Activated CD8-positive, alpha-beta memory T cell treated with anti-CD3 and anti-CD28 coated beads for 36 hours (primary cell): ENCODE results near the gene PPP4R3B. TPM values are rescaled to one million over a fixed set of nuclear protein-coding genes. Genes with fewer than 3 reads are reported as not detected.

ENCODE experiments used
- CTCF ChIA-PET: fragments of 350-600 bp; sonication (Branson Sonifier 250); formaldehyde crosslinking; loops from one replicate; lab custom pipeline; 2021; ENCODE audit warnings: antibody characterized with exemption; lab: Charles Lee
- POLR2A ChIA-PET: fragments of 350-600 bp; sonication (Branson Sonifier 250); formaldehyde crosslinking; loops from one replicate; lab custom pipeline; 2021; ENCODE audit warnings: antibody characterized with exemption; lab: Charles Lee
- total RNA-seq, 2 experiments: library from RNA; stranded (reverse); gene quantifications; one replicate each; pipeline ENCODE4 v1.2.3, GENCODE V29; 2021

The PPP4R3B gene
- total RNA-seq: 10 to 100 TPM; 74.2 to 83.6 TPM

DNA sequence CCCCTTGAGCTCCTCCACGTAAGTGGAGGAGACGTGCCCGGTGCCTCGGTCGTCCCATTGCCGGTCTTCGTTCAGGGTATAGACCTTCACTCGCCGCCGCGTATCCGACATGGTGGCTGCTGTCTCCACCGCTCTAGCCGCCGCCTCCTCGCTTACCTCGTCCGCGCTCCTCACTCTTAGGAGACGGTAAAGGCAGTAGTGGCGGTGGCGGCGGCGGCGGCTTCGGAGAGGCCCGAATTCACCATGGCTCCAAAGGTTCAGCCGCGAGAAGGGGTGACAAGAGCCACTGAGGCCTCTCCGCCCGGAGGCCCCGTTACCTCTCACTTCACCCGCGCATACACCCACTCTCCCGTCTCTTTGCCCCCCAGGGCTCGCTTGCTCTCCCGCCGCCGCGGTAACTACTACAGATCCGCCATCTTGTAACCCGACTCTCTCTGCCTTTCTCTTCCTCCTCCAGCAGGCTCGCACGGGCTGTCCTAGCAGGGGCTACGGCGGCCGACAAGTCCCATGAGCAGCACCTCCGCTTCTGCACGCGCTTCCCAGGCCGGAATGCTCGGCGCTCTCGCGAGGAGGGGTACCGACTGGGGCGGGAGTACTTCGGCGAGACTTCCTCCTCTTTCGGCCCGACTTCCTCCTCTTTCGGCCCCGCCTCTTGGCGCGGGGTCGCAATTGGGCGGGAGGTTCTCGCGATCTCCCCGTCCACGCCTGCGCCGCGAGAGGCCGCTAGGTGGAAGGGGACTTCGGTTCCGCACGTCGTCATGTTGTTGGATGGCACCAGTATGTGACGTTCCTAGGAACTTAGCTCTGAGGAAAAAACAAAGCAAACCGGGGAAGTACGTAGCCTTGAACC is at the start of gene PPP4R3B:
Gene PPP4R3B (minus strand): TSS at position 448 of the 850 bp plus-strand sequence. CDS start 337 bp downstream, at position 111.
- CTCF ChIA-PET: interaction anchor here (0.6 kb wide), 1 partner anchor 39 kb away, joined by 3 read pairs; no protein-coding TSS in a partner anchor
- POLR2A ChIA-PET: interaction anchor here (0.5 to 1.5 kb wide), 5 partner anchors 11 to 890 kb away, joined by 3 to 6 read pairs (median 4); no protein-coding TSS in a partner anchor

GRCh38 chr2:55653255-55653654 is 35.8 kb upstream of the PPP4R3B start:
- ChIA-PET POLR2A (no interaction called here), CTCF (no interaction called here)

DNA sequence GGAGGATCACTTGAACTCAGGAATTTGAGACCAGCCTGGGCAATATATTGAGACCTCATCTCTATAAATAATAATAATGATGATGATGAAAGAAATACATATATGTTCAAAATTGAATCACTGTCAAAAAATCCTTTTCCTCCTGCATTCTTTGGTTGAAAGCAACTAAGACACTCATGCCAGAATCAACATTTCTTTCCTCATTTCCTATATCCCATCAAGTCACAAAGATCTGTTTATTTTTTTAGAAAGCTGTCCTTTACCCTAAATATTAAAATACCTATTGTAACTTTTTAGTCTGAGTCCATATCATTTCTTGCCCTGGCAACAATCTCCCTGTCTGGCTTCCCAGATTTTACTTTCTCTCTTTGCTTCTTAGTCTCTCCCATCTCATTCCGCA is 31.8 kb upstream of the PPP4R3B start:
- POLR2A ChIA-PET: no interaction called here
- CTCF ChIA-PET: no interaction called here

- ChIA-PET POLR2A (no interaction called here), CTCF (no interaction called here)
These were observed 19.4 kb upstream of the PPP4R3B start for GRCh38 chr2:55636831-55637230.

- ChIA-PET CTCF (no interaction called here), POLR2A (no interaction called here)
These were observed 11.5 kb upstream of the PPP4R3B start for GRCh38 chr2:55628931-55629330.

- POLR2A ChIA-PET: no interaction called here
- CTCF ChIA-PET: no interaction called here
These were observed 10.5 kb upstream of the PPP4R3B start for GRCh38 chr2:55627915-55628314.

GRCh38 chr2:55621802-55622201 is 4.4 kb upstream of the PPP4R3B start:
- ChIA-PET POLR2A (no interaction called here), CTCF (no interaction called here)

DNA sequence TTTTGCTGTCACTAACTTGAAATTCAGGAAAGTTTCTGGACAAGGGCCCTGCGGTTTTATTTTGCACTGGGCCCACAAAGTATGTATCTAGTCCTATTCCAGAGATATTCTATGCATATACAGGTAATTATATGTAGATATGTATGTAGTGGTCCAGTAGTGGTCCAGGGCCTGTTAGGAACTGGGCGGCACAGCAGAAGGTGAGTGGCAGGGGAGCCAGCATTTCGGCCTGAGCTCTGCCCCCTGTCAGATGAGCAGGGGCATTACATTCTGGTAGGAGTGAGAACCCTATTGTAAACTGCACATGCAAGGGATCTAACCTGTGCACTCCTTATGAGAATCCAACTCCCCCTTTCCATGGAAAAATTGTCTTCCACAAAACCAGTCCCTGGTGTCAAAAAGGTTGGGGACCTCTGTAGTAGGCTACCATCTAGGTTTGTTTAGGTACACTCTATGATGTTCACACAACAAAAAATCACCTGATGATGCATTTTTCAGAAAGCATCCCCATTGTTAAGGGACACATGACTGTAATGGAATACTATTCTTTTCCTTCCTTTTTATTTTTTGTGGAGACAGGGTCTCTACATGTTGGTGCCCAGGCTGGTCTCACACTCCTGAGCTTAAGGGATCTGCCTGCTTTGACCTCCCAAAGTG is 2.8 kb upstream of the PPP4R3B start:
- POLR2A ChIA-PET: no interaction called here
- CTCF ChIA-PET: no interaction called here

- POLR2A ChIA-PET: interaction anchor here (0.6 to 1.5 kb wide), 3 partner anchors 100 to 891 kb away, joined by 4 to 6 read pairs (median 5); no protein-coding TSS in a partner anchor
- CTCF ChIA-PET: interaction anchor here (0.6 kb wide), 1 partner anchor 38 kb away, joined by 3 read pairs; no protein-coding TSS in a partner anchor
These were observed 1.0 kb upstream of the PPP4R3B start for GRCh38 chr2:55618275-55619055.

DNA sequence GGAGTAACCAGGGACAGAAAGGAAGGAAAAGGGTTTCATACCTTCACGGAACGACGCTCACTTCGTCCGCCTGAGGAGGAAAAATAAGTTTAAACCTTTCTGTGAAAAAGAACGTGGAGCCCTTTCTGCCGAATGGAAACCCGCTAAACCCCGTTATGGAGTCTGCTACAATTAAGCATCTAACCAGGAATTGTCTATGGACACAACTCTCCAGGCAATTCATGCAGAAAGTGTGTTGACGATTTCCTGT is 528 bp upstream of the PPP4R3B start:
- ChIA-PET CTCF (interaction anchor here (0.6 kb wide), 1 partner anchor 38 kb away, joined by 3 read pairs; no protein-coding TSS in a partner anchor), POLR2A (interaction anchor here (0.6 to 1.5 kb wide), 3 partner anchors 99 to 891 kb away, joined by 4 to 6 read pairs (median 5); no protein-coding TSS in a partner anchor)

DNA sequence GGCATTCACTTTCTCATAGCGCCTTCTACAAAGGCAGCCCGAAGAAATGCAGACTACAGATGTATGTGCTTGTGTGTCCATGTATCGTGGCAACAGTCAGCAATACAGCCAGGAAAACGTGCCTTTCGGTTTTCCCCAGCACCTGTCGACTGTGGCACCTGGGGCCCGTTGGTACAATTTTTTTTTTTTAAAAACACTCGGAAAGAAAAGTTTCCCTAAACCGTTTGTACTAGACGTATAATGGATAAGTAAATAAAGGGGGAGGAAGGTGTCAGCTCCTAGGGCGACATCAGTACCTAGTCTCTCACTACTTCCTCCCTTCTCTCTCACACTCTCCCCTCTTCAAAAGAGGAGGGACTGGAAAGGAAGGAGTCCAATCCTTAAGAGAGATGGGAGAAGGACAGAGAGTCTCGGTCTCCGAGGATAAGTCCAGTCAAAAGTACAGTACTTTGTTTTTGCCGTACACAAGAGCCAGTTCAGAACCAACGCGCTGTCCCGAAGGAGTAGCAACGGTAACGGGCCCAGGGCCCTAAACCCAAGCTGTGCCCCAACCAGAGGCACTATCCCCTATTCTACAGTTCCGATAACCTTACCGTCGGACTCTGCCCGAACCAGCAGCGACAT is 759 bp downstream of the PPP4R3B start:
- ChIA-PET CTCF (no interaction called here), POLR2A (interaction anchor here (0.5 to 1.3 kb wide), 3 partner anchors 11 to 96 kb away, joined by 3 to 4 read pairs (median 4); no protein-coding TSS in a partner anchor)

GRCh38 chr2:55611997-55612396 is 5.4 kb downstream of the PPP4R3B start:
- CTCF ChIA-PET: no interaction called here
- POLR2A ChIA-PET: interaction anchor here (0.7 kb wide), 1 partner anchor 82 kb away, joined by 8 read pairs; no protein-coding TSS in a partner anchor

- CTCF ChIA-PET: no interaction called here
- POLR2A ChIA-PET: no interaction called here
These were observed 6.3 kb downstream of the PPP4R3B start for GRCh38 chr2:55610954-55611743.

DNA sequence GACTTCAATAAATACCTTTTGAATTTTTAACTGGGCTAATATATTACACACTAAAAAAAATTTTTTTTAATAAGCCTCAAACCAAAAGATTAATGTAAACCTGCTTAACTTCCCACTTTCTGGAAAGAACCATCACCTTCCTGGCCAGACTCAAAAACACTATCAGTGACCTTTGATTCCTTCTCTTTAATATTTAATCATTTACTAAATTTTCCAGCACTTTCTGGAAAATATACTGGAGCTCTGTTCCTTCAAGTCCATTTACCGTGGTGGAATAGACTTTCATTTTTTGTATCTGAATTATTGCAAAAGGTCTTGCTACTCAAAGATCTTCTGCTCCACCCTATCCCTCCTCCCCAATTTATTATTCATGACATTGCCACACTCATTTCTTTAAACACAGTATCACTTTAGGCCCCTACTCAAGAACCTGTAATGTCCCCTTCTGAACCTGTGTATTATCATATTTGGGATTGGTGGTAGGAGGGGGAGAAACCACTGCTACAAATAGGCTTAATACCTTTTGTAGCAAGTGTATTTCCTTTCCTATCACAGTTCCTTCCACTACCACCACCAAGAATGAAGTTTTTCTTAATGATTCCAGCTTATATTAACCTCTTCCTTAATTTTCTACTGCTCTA is 7.4 kb downstream of the PPP4R3B start:
- ChIA-PET CTCF (interaction anchor here (0.8 kb wide), 1 partner anchor 90 kb away, joined by 3 read pairs; the partner anchor contains the start of gene CFAP36), POLR2A (no interaction called here)

- ChIA-PET POLR2A (no interaction called here), CTCF (no interaction called here)
These were observed 8.1 kb downstream of the PPP4R3B start for GRCh38 chr2:55609193-55609794.

DNA sequence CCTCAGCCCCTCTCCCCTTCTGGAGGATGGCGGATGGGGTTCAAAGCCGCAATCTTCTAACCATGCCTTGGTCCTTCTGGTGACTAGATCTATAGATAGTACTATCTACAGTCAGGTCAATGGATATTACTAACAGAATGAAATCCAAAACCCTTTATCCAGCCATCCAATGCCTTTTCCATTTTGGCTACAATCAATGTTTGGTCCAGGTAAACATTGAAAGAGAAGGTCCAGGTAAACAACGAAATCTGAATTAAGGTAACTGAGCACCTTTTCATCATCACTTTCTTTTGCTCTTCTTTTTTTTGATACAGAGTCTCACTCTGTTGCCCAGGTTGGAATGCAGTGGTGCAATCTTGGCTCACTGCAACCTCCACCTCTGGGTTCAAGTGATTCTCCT is 9.7 kb downstream of the PPP4R3B start:
- CTCF ChIA-PET: no interaction called here
- POLR2A ChIA-PET: no interaction called here

- POLR2A ChIA-PET: interaction anchor here (0.6 kb wide), 1 partner anchor 72 kb away, joined by 3 read pairs; no protein-coding TSS in a partner anchor
- CTCF ChIA-PET: no interaction called here
These were observed 13.3 kb downstream of the PPP4R3B start for GRCh38 chr2:55604027-55604565.
